Heart right ventricle (tissue), 16 donors: ENCODE measurements around the gene CORO2B. TPM values are rescaled to one million over a fixed set of nuclear protein-coding genes. Genes with fewer than 3 reads are reported as not detected.

ENCODE experiments used
- ATAC-seq, 8 donors: fragments of 200-7000 bp; cut with Tn5 transposase; one replicate each; pipeline ENCODE4 v1.9.1; 2020; ENCODE audit warnings: mild to moderate bottlenecking in 8 of 8, moderate library complexity in 8 of 8, moderate number of reproducible peaks in 1 of 8
- DNase-seq, 2 donors: peaks; one replicate each; pipeline ENCODE4 v3.0.0-alpha.2; 2020
- H3K27ac ChIP-seq, 10 donors: fragments of 200-600 bp; sonication (generic) in 2 of 10; one replicate each; pipeline versions ENCODE4 v1.5.0 to v1.8.0; 2020 to 2022; ENCODE audit warnings: mild to moderate bottlenecking in 3 of 10
- H3K27me3 ChIP-seq, 7 donors: fragments of 200-600 bp; one replicate each; pipeline ENCODE4 v1.8.0; 2021 to 2022; ENCODE audit warnings: mild to moderate bottlenecking in 2 of 7
- H3K36me3 ChIP-seq, 9 donors: fragments of 200-600 bp; sonication (generic) in 1 of 9; one replicate each; pipeline versions ENCODE4 v1.5.0 to v1.8.0; 2020 to 2022; ENCODE audit warnings: mild to moderate bottlenecking in 2 of 9
- H3K4me1 ChIP-seq, 9 donors: fragments of 200-600 bp; sonication (generic) in 1 of 9; one replicate each; pipeline versions ENCODE4 v1.5.0 to v1.8.0; 2020 to 2022; ENCODE audit warnings: mild to moderate bottlenecking in 4 of 9
- H3K4me3 ChIP-seq, 10 donors: fragments of 200-600 bp; sonication (generic) in 2 of 10; one replicate each; pipeline versions ENCODE4 v1.5.0 to v1.8.0; 2020 to 2022; ENCODE audit warnings: mild to moderate bottlenecking in 7 of 10, moderate library complexity in 2 of 10
- H3K9me3 ChIP-seq, 11 donors: fragments of 200-600 bp in 10 of 11; sonication (generic) in 2 of 11; one replicate each; pipeline versions ENCODE4 v1.5.0 to v1.8.0; 2013 to 2022; ENCODE audit warnings: mild to moderate bottlenecking in 2 of 11, control low read depth in 1 of 11, moderate library complexity in 1 of 11
- CTCF ChIP-seq, 9 donors: fragments of 200-600 bp; sonication (generic) in 2 of 9; IDR thresholded peaks; one replicate each; pipeline versions ENCODE4 v1.5.0 to v1.8.0; 2021 to 2022; ENCODE audit warnings: antibody characterized with exemption in 9 of 9, mild to moderate bottlenecking in 5 of 9, moderate library complexity in 1 of 9
- WGBS, 2 donors: extraction: QIAGEN DNeasy Blood & Tissue Kit; methylation state at CpG; one replicate each; pipeline ENCODE4 v1.1.7; 2013; ENCODE audit warnings: inconsistent platforms in 1 of 2; 5-methylcytosine and 5-hydroxymethylcytosine counted together
- intact Hi-C, 10 donors: fragments of 100-400 bp; cut with DNase I; formaldehyde crosslinking; loops; one replicate each; pipeline versions ENCODE4 v1.11.1 to v1.14.2; 2022
- polyA plus RNA-seq, 2 donors: library from polyadenylated mRNA; stranded (reverse); fragments of 200-250 nt; gene quantifications; one replicate each; pipeline ENCODE4 v1.2.3, GENCODE V29; 2013
- total RNA-seq, 10 donors: library from RNA; stranded (reverse); fragmentation: NEBNext Ultra II Directional in 3 of 10; extraction: Animal tissue kit (Norgen Biotek cat#: 25700) in 3 of 10; gene quantifications; one replicate each; pipeline versions ENCODE4 v1.2.1 to v1.2.4, GENCODE V29; 2021 to 2023
- donor health status: Arrhythmogenic right ventricular cardiomyopathy.
- donor health status: ischemic (EF 13 %, LVEDD 7.1; RV severe dilation, severe dysfunction).
- donor health status: healthy with polysubstance abuse.
- donor health status: DM: no; HTN: yes; CAD: no.
- donor health status: DM: no; HTN: no; CAD: no.
- donor health status: ischemic (EF 25% LVEDD 6.9; RV normal size, moderate dysfunction).
- donor health status: ischemic (EF 25% LVEDD 5.7; RV mildly dilated, moderate dysfunction).
- donor health status: healthy.
- donor health status: DM: yes; HTN: yes; CAD: no.
- donor health status: Ischemic cardiomyopathy.
- donor health status: ischemic (EF 35%, LVEDD 5.7; RV mildly dilated, moderate dysfunction).
- donor health status: nonischemic (EF 11% LVEDD 7.7; RV severe dilation, severe dysfunction).
- donor health status: DM: yes; HTN: yes; CAD: no.
- donor health status: PGD.
- donor health status: ischemic (EF 29% LVEDD 5.4; RV normal size, mild dysfunction).
- donor health status: nonischemic (EF 23%, LVEDD 6.1; RV moderate dilation, normal function).

The CORO2B gene
- total and polyA plus RNA-seq, 12 donors = 2.6 to 8.1 (median 4.5) TPM

- no peak for TF ChIP-seq CTCF (IDR thresholded peaks at IDR 0.05)
- Histone ChIP-seq H3K27ac (no peak overlapping the region), H3K4me3 (no peak overlapping the region), H3K36me3 (no peaks in the 10 kb centered on the region), H3K4me1 (peaks cover under 1 to 53% (median 22%) of the 10 kb centered on the region in 9 donors), H3K9me3 (no peaks in the 10 kb centered on the region), H3K27me3 (no peaks in the 10 kb centered on the region)
- intact Hi-C loops = loop anchor here in 1 of 10 donors (5.0 kb wide), 1 partner anchor 47 kb away; no protein-coding TSS in a partner anchor
- ATAC-seq (no peak), DNase-seq (no peak)
- WGBS, 2 donors = 64 to 75% methylated on average over 8 of the region's 8 CpGs
Measured at GRCh38 chr15:68629519-68630210, 50.9 kb downstream of the CORO2B start.

- TF ChIP-seq CTCF (IDR thresholded peaks at IDR 0.05) = no peak
- H3K27ac ChIP-seq = no peak overlapping the region
- no peaks in the 10 kb centered on the region for H3K9me3 ChIP-seq
- no peaks in the 10 kb centered on the region for H3K27me3 ChIP-seq
- 87 to 93% methylated on average over 9 of the region's 9 CpGs for WGBS, 2 donors
- H3K4me1 ChIP-seq = peaks cover 6 to 58% (median 25%) of the 10 kb centered on the region in 9 donors
- no peak for ATAC-seq
- no peaks in the 10 kb centered on the region for H3K36me3 ChIP-seq
- DNase-seq = no peak
- intact Hi-C loops = no loop called here
- no peak overlapping the region for H3K4me3 ChIP-seq
Measured at GRCh38 chr15:68630211-68630555, 51.4 kb downstream of the CORO2B start.

- no peaks in the 10 kb centered on the region for H3K36me3 ChIP-seq
- H3K9me3 ChIP-seq = no peaks in the 10 kb centered on the region
- no peak for ATAC-seq
- WGBS, 2 donors = 92 to 96% methylated on average over 8 of the region's 8 CpGs
- H3K4me3 ChIP-seq = no peak overlapping the region
- no peak for DNase-seq
- H3K27ac ChIP-seq = no peak overlapping the region
- H3K27me3 ChIP-seq = no peaks in the 10 kb centered on the region
- intact Hi-C loops = no loop called here
- H3K4me1 ChIP-seq = peaks cover 12 to 64% (median 32%) of the 10 kb centered on the region in 9 donors
- TF ChIP-seq CTCF (IDR thresholded peaks at IDR 0.05) = peak in 1 of 9 donors; percentile 12
Measured at GRCh38 chr15:68630836-68631235, 52.0 kb downstream of the CORO2B start.

GRCh38 chr15:68631601-68632051, 52.8 kb downstream of the CORO2B start:
- Histone ChIP-seq H3K4me1 (peaks cover 12 to 72% (median 32%) of the 10 kb centered on the region in 9 donors), H3K9me3 (no peaks in the 10 kb centered on the region), H3K27me3 (no peaks in the 10 kb centered on the region), H3K27ac (no peak overlapping the region), H3K4me3 (no peak overlapping the region), H3K36me3 (no peaks in the 10 kb centered on the region)
- TF ChIP-seq CTCF (IDR thresholded peaks at IDR 0.05) = peak in 5 of 9 donors; percentile 10 to 45 (median 27)
- DNase-seq (no peak), ATAC-seq (peak in 6 of 8 donors; percentile 35 to 73 (median 53))
- intact Hi-C loops = no loop called here
- 33 to 40% methylated on average over 6 of the region's 6 CpGs for WGBS, 2 donors
